ENCODE measurements around the gene ETV3L. TPM values are rescaled to one million over a fixed set of nuclear protein-coding genes. Genes with fewer than 3 reads are reported as not detected.
A peak's percentile ranks its signal among the peaks of the same experiment; 100 is the strongest.

Gene ETV3L
- total RNA-seq, 1 experiment from 2014 or later, result not detected

DNA sequence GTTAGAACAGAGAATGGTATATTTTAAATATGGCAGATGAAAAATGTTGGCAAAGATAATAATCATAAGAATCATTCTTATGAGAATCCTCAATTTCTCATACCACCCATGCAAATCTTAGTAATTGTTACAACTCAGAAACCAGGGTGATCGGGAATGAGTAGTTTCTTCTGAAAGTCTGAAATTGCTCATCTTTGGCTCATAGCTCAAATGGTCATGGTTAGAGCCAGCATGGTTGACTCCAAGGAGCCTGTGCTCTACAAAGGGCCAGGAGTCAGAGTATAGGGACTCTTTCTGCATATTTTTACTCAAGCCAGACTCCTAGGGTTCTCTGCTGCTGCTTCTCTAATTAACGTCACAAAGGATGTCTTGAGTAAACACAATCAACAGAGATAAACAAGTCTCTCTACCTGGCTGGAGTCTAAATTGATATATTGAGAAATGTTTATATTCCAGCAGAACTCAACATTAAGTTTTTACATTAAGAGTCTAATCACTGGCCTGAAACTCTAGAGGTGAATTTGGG lies 40.5 kb upstream of the ETV3L start:
- TF ChIP-seq, protein P1, sequence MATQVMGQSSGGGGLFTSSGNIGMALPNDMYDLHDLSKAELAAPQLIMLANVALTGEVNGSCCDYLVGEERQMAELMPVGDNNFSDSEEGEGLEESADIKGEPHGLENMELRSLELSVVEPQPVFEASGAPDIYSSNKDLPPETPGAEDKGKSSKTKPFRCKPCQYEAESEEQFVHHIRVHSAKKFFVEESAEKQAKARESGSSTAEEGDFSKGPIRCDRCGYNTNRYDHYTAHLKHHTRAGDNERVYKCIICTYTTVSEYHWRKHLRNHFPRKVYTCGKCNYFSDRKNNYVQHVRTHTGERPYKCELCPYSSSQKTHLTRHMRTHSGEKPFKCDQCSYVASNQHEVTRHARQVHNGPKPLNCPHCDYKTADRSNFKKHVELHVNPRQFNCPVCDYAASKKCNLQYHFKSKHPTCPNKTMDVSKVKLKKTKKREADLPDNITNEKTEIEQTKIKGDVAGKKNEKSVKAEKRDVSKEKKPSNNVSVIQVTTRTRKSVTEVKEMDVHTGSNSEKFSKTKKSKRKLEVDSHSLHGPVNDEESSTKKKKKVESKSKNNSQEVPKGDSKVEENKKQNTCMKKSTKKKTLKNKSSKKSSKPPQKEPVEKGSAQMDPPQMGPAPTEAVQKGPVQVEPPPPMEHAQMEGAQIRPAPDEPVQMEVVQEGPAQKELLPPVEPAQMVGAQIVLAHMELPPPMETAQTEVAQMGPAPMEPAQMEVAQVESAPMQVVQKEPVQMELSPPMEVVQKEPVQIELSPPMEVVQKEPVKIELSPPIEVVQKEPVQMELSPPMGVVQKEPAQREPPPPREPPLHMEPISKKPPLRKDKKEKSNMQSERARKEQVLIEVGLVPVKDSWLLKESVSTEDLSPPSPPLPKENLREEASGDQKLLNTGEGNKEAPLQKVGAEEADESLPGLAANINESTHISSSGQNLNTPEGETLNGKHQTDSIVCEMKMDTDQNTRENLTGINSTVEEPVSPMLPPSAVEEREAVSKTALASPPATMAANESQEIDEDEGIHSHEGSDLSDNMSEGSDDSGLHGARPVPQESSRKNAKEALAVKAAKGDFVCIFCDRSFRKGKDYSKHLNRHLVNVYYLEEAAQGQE (IDR thresholded peaks at IDR 0.05; ENCODE audit: insufficient read depth in 1 of 2, low read depth in 2 of 2, low read length in 1 of 2), result no peak
- TF ChIP-seq POLR2AphosphoS5 (IDR thresholded peaks at IDR 0.05; ENCODE audit: low read depth, low read length), result no peak
- TF ChIP-seq TCF7L2 (IDR thresholded peaks at IDR 0.05; ENCODE audit: low read depth, low read length), result no peak
- no peak for TF ChIP-seq SIN3A (IDR thresholded peaks at IDR 0.05; ENCODE audit: borderline replicate concordance, insufficient read depth, low read depth, low read length)
- TF ChIP-seq, protein P2, sequence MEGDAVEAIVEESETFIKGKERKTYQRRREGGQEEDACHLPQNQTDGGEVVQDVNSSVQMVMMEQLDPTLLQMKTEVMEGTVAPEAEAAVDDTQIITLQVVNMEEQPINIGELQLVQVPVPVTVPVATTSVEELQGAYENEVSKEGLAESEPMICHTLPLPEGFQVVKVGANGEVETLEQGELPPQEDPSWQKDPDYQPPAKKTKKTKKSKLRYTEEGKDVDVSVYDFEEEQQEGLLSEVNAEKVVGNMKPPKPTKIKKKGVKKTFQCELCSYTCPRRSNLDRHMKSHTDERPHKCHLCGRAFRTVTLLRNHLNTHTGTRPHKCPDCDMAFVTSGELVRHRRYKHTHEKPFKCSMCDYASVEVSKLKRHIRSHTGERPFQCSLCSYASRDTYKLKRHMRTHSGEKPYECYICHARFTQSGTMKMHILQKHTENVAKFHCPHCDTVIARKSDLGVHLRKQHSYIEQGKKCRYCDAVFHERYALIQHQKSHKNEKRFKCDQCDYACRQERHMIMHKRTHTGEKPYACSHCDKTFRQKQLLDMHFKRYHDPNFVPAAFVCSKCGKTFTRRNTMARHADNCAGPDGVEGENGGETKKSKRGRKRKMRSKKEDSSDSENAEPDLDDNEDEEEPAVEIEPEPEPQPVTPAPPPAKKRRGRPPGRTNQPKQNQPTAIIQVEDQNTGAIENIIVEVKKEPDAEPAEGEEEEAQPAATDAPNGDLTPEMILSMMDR (IDR thresholded peaks at IDR 0.05), result no peak
- no peak for ATAC-seq
- H3K4me3 ChIP-seq (ENCODE audit: low read depth in 2 of 2, low read length in 2 of 2), result no peak overlapping the region
- POLR2A ChIA-PET, result no interaction called here
- peaks cover 2% of the 10 kb centered on the region; the same call in 1 of the 2 replicates for H3K36me3 ChIP-seq (ENCODE audit: control insufficient read depth, insufficient read depth, low read length)
- BruUV-seq (replicated peaks), result no TSS peak
- intact Hi-C loops (cut with micrococcal nuclease; ENCODE audit: unreplicated experiment), result no loop called here
- CTCF ChIA-PET, result no interaction called here
- peaks cover 16% of the 10 kb centered on the region for H3K4me1 ChIP-seq (ENCODE audit: control insufficient read depth, insufficient read depth, low read length)
- H3K9me3 ChIP-seq (ENCODE audit: control insufficient read depth, insufficient read depth, low read depth, low read length), result no peaks in the 10 kb centered on the region
- H3K27ac ChIP-seq (ENCODE audit: low read length), result no peak overlapping the region
- no peak for DNase-seq (ENCODE audit: low read depth, low spot score)
- no peaks in the 10 kb centered on the region; the same call in 1 of the 2 replicates for H3K27me3 ChIP-seq (ENCODE audit: control insufficient read depth, insufficient read depth, low read length)
- in situ Hi-C loops (cut with HindIII; ENCODE audit: low pct_unique_long_range_greater_than_20kb, low sequenced_read_pairs), result no loop called here

GRCh38 chr1:157139052-157139715 lies 39.6 kb upstream of the ETV3L start:
- CTCF ChIA-PET, result interaction anchor here (0.5 to 0.7 kb wide), 3 partner anchors 13 to 18 kb away, joined by 3 to 9 read pairs (median 3); no protein-coding TSS in a partner anchor
- Histone ChIP-seq H3K4me3 (ENCODE audit: low read depth in 2 of 2, low read length in 2 of 2) (peak overlapping the region; percentile 97 to 99), H3K27me3 (ENCODE audit: control insufficient read depth, insufficient read depth, low read length) (no peaks in the 10 kb centered on the region; the same call in 1 of the 2 replicates), H3K27ac (ENCODE audit: low read length) (peak overlapping the region; percentile 87), H3K36me3 (ENCODE audit: control insufficient read depth, insufficient read depth, low read length) (peaks cover 7% of the 10 kb centered on the region), H3K9me3 (ENCODE audit: control insufficient read depth, insufficient read depth, low read depth, low read length) (no peaks in the 10 kb centered on the region), H3K4me1 (ENCODE audit: control insufficient read depth, insufficient read depth, low read length) (peaks cover 18% of the 10 kb centered on the region)
- TF ChIP-seq POLR2AphosphoS5 (IDR thresholded peaks at IDR 0.05; ENCODE audit: low read depth, low read length) (no peak), SIN3A (IDR thresholded peaks at IDR 0.05; ENCODE audit: borderline replicate concordance, insufficient read depth, low read depth, low read length) (no peak), TCF7L2 (IDR thresholded peaks at IDR 0.05; ENCODE audit: low read depth, low read length) (no peak)
- TF ChIP-seq, protein P2 (IDR thresholded peaks at IDR 0.05), result no peak
- TF ChIP-seq, protein P1 (IDR thresholded peaks at IDR 0.05; ENCODE audit: insufficient read depth in 1 of 2, low read depth in 2 of 2, low read length in 1 of 2), result no peak
- intact Hi-C loops (cut with micrococcal nuclease; ENCODE audit: unreplicated experiment), result loop anchor here (10.0 kb wide), 1 partner anchor 84 kb away; no protein-coding TSS in a partner anchor
- ATAC-seq (no peak), DNase-seq (ENCODE audit: low read depth, low spot score) (no peak)
- in situ Hi-C loops (cut with HindIII; ENCODE audit: low pct_unique_long_range_greater_than_20kb, low sequenced_read_pairs), result no loop called here
- POLR2A ChIA-PET, result no interaction called here
- BruUV-seq (replicated peaks), result TSS peak; percentile 96
